ENCODE data around the gene NMT1.

NMT1 gene

GRCh38 chr17:45108051-45108450 lies 46.9 kb downstream of the NMT1 start:
- H3K27ac ChIP-seq (ENCODE audit: low read length) = no peak overlapping the region

GRCh38 chr17:45108595-45109521 lies 47.7 kb downstream of the NMT1 start:
- Histone ChIP-seq H3K36me3 (ENCODE audit: insufficient read depth, low read length) (peaks cover 53% of the 10 kb centered on the region), H4K20me1 (ENCODE audit: insufficient read depth, low read length) (peaks cover 20% of the 10 kb centered on the region; the same call in 1 of the 2 replicates), H3K4me1 (ENCODE audit: insufficient read depth, low read length) (no peaks in the 10 kb centered on the region), H3K27me3 (ENCODE audit: insufficient read depth, low read length, poor library complexity) (no peaks in the 10 kb centered on the region), H3K9ac (ENCODE audit: low read depth, low read length) (no peak overlapping the region), H3K4me2 (ENCODE audit: insufficient read depth, low read length) (no peak overlapping the region), H3K79me2 (ENCODE audit: insufficient read depth, low read length) (no peaks in the 10 kb centered on the region), H3K4me3 (ENCODE audit: low read depth in 1 of 2, low read length in 2 of 2) (no peak overlapping the region), H3K27ac (ENCODE audit: low read length) (no peak overlapping the region), H3K9me3 (ENCODE audit: insufficient read depth, low read length, severe bottlenecking) (no peaks in the 10 kb centered on the region), H2AFZ (ENCODE audit: low read depth, low read length) (no peak overlapping the region)
- TF ChIP-seq EZH2 (IDR thresholded peaks at IDR 0.05; ENCODE audit: borderline replicate concordance, low read depth, low read length, severe bottlenecking) (no peak), CTCF (IDR thresholded peaks at IDR 0.05; ENCODE audit: borderline replicate concordance, extremely low read depth, low read length, poor library complexity, severe bottlenecking) (no peak)
- DNase-seq (no peak), ATAC-seq (ENCODE audit: insufficient read depth, low read depth) (no peak)

More at GRCh38 chr17:45108051-45108450, 46.9 kb downstream of the NMT1 start:
- Histone ChIP-seq H3K9me3 (ENCODE audit: insufficient read depth, low read length, severe bottlenecking) (no peaks in the 10 kb centered on the region), H3K4me3 (ENCODE audit: low read depth in 1 of 2, low read length in 2 of 2) (no peak overlapping the region), H2AFZ (ENCODE audit: low read depth, low read length) (no peak overlapping the region), H3K4me1 (ENCODE audit: insufficient read depth, low read length) (no peaks in the 10 kb centered on the region), H3K36me3 (ENCODE audit: insufficient read depth, low read length) (peaks cover 61% of the 10 kb centered on the region), H3K27me3 (ENCODE audit: insufficient read depth, low read length, poor library complexity) (no peaks in the 10 kb centered on the region), H3K79me2 (ENCODE audit: insufficient read depth, low read length) (no peaks in the 10 kb centered on the region), H3K4me2 (ENCODE audit: insufficient read depth, low read length) (no peak overlapping the region), H3K9ac (ENCODE audit: low read depth, low read length) (no peak overlapping the region), H4K20me1 (ENCODE audit: insufficient read depth, low read length) (peaks cover 20% of the 10 kb centered on the region; the same call in 1 of the 2 replicates)
- DNase-seq (no peak), ATAC-seq (ENCODE audit: insufficient read depth, low read depth) (no peak)
- TF ChIP-seq CTCF (IDR thresholded peaks at IDR 0.05; ENCODE audit: borderline replicate concordance, extremely low read depth, low read length, poor library complexity, severe bottlenecking) = no peak

- peak; percentile 22 for TF ChIP-seq CTCF (IDR thresholded peaks at IDR 0.05; ENCODE audit: borderline replicate concordance, extremely low read depth, low read length, poor library complexity, severe bottlenecking)
- no peak for TF ChIP-seq EZH2 (IDR thresholded peaks at IDR 0.05; ENCODE audit: borderline replicate concordance, low read depth, low read length, severe bottlenecking)
- Histone ChIP-seq H3K9me3 (ENCODE audit: insufficient read depth, low read length, severe bottlenecking) (no peaks in the 10 kb centered on the region), H3K36me3 (ENCODE audit: insufficient read depth, low read length) (peaks cover 32% of the 10 kb centered on the region), H3K4me1 (ENCODE audit: insufficient read depth, low read length) (no peaks in the 10 kb centered on the region), H3K79me2 (ENCODE audit: insufficient read depth, low read length) (no peaks in the 10 kb centered on the region), H3K4me3 (ENCODE audit: low read depth in 1 of 2, low read length in 2 of 2) (no peak overlapping the region), H3K9ac (ENCODE audit: low read depth, low read length) (no peak overlapping the region), H3K27me3 (ENCODE audit: insufficient read depth, low read length, poor library complexity) (no peaks in the 10 kb centered on the region), H3K4me2 (ENCODE audit: insufficient read depth, low read length) (no peak overlapping the region), H2AFZ (ENCODE audit: low read depth, low read length) (no peak overlapping the region), H3K27ac (ENCODE audit: low read length) (no peak overlapping the region), H4K20me1 (ENCODE audit: insufficient read depth, low read length) (peaks cover 20% of the 10 kb centered on the region; the same call in 1 of the 2 replicates)
- DNase-seq (no peak), ATAC-seq (ENCODE audit: insufficient read depth, low read depth) (peak; percentile 20; the same call in 1 of the 3 replicates)
These were observed 49.8 kb downstream of the NMT1 start for GRCh38 chr17:45110676-45111611.
